ENCODE data around the gene SUOX.
"Not testable (repeated sequence)": the region's sequence is repeated elsewhere in the genome, so short reads cannot be mapped to it uniquely, and the experiment has no call there.

The SUOX gene

GRCh38 chr12:55999999-56000540 lies 3.0 kb downstream of the SUOX start:
- not testable (repeated sequence) for H3K27me3 Mint-ChIP-seq, H3K9me3 Mint-ChIP-seq, H3K4me3 Mint-ChIP-seq, H3K27ac Mint-ChIP-seq, H3K36me3 Mint-ChIP-seq
- peaks cover 14% of the 10 kb centered on the region for H3K4me1 Mint-ChIP-seq

- no peaks in the 10 kb centered on the region for H3K36me3 Mint-ChIP-seq
- H3K4me3 Mint-ChIP-seq = no peak overlapping the region
- H3K9me3 Mint-ChIP-seq = no peaks in the 10 kb centered on the region
- H3K4me1 Mint-ChIP-seq = peaks cover 12% of the 10 kb centered on the region
- H3K27ac Mint-ChIP-seq = no peak overlapping the region
- peaks cover 5% of the 10 kb centered on the region for H3K27me3 Mint-ChIP-seq
Observed at GRCh38 chr12:56001487-56002100, 4.5 kb downstream of the SUOX start.

GRCh38 chr12:56003376-56003775 lies 6.3 kb downstream of the SUOX start:
- H3K9me3 Mint-ChIP-seq, H3K27ac Mint-ChIP-seq, H3K27me3 Mint-ChIP-seq, H3K36me3 Mint-ChIP-seq, H3K4me3 Mint-ChIP-seq: not testable (repeated sequence)
- H3K4me1 Mint-ChIP-seq = peaks cover 15% of the 10 kb centered on the region

GRCh38 chr12:56004211-56004610 lies 7.1 kb downstream of the SUOX start:
- Mint-ChIP-seq H3K9me3 (no peaks in the 10 kb centered on the region), H3K36me3 (no peaks in the 10 kb centered on the region), H3K4me1 (peaks cover 19% of the 10 kb centered on the region), H3K27ac (no peak overlapping the region), H3K27me3 (no peaks in the 10 kb centered on the region), H3K4me3 (no peak overlapping the region)

- Mint-ChIP-seq H3K27me3 (no peaks in the 10 kb centered on the region), H3K4me3 (peak overlapping the region; percentile 81), H3K4me1 (peaks cover 20% of the 10 kb centered on the region), H3K27ac (peak overlapping the region; percentile 62), H3K36me3 (no peaks in the 10 kb centered on the region), H3K9me3 (no peaks in the 10 kb centered on the region)
Observed at GRCh38 chr12:56007564-56008559, 10.8 kb downstream of the SUOX start.

- Mint-ChIP-seq H3K27ac (no peak overlapping the region), H3K36me3 (no peaks in the 10 kb centered on the region), H3K9me3 (no peaks in the 10 kb centered on the region), H3K27me3 (no peaks in the 10 kb centered on the region), H3K4me1 (peaks cover 20% of the 10 kb centered on the region), H3K4me3 (peak overlapping the region; percentile 28)
Observed at GRCh38 chr12:56010111-56010570, 13.1 kb downstream of the SUOX start.

- no peaks in the 10 kb centered on the region for H3K27me3 Mint-ChIP-seq
- peaks cover 15% of the 10 kb centered on the region for H3K4me1 Mint-ChIP-seq
- H3K4me3 Mint-ChIP-seq = no peak overlapping the region
- no peaks in the 10 kb centered on the region for H3K9me3 Mint-ChIP-seq
- no peaks in the 10 kb centered on the region for H3K36me3 Mint-ChIP-seq
- H3K27ac Mint-ChIP-seq = no peak overlapping the region
Observed at GRCh38 chr12:56011509-56012090, 14.5 kb downstream of the SUOX start.

GRCh38 chr12:56013482-56013881 lies 16.4 kb downstream of the SUOX start:
- Mint-ChIP-seq H3K36me3 (peaks cover 3% of the 10 kb centered on the region), H3K4me3 (no peak overlapping the region), H3K27ac (no peak overlapping the region), H3K4me1 (peaks cover 5% of the 10 kb centered on the region), H3K9me3 (no peaks in the 10 kb centered on the region), H3K27me3 (no peaks in the 10 kb centered on the region)

- H3K36me3 Mint-ChIP-seq = peaks cover 3% of the 10 kb centered on the region
- H3K4me1 Mint-ChIP-seq = peaks cover under 1% of the 10 kb centered on the region
- H3K9me3 Mint-ChIP-seq = no peaks in the 10 kb centered on the region
- no peak overlapping the region for H3K27ac Mint-ChIP-seq
- no peaks in the 10 kb centered on the region for H3K27me3 Mint-ChIP-seq
- no peak overlapping the region for H3K4me3 Mint-ChIP-seq
Observed at GRCh38 chr12:56014205-56014604, 17.1 kb downstream of the SUOX start.

- Mint-ChIP-seq H3K36me3 (peaks cover 3% of the 10 kb centered on the region), H3K27me3 (no peaks in the 10 kb centered on the region)
Observed at GRCh38 chr12:56017181-56017580, 20.1 kb downstream of the SUOX start.

GRCh38 chr12:56018356-56018755 lies 21.3 kb downstream of the SUOX start:
- H3K4me3 Mint-ChIP-seq = no peak overlapping the region
- no peaks in the 10 kb centered on the region for H3K9me3 Mint-ChIP-seq
- peaks cover 24% of the 10 kb centered on the region for H3K4me1 Mint-ChIP-seq
- peaks cover 3% of the 10 kb centered on the region for H3K36me3 Mint-ChIP-seq
- H3K27me3 Mint-ChIP-seq = no peaks in the 10 kb centered on the region
- no peak overlapping the region for H3K27ac Mint-ChIP-seq

More at GRCh38 chr12:56017181-56017580, 20.1 kb downstream of the SUOX start:
- peaks cover 22% of the 10 kb centered on the region for H3K4me1 Mint-ChIP-seq
- no peak overlapping the region for H3K4me3 Mint-ChIP-seq
- no peaks in the 10 kb centered on the region for H3K9me3 Mint-ChIP-seq
- H3K27ac Mint-ChIP-seq = no peak overlapping the region

GRCh38 chr12:56020423-56021184 lies 23.5 kb downstream of the SUOX start, which contains the start of gene IKZF4:
TSS of gene IKZF4 (plus strand) at chr12:56021043. CDS start at chr12:56021494, 451 bp downstream.
- Mint-ChIP-seq H3K27ac (peak within 1 kb of the TSS; percentile 84), H3K9me3 (no peaks in the 10 kb centered on the region), H3K4me3 (peak within 1 kb of the TSS; percentile 90), H3K27me3 (no peaks in the 10 kb centered on the region), H3K36me3 (peaks cover 3% of the 10 kb centered on the region), H3K4me1 (peaks cover 24% of the 10 kb centered on the region)

- peak overlapping the region; percentile 90 for H3K4me3 Mint-ChIP-seq
- no peaks in the 10 kb centered on the region for H3K27me3 Mint-ChIP-seq
- H3K4me1 Mint-ChIP-seq = peaks cover 24% of the 10 kb centered on the region
- no peaks in the 10 kb centered on the region for H3K9me3 Mint-ChIP-seq
- peak overlapping the region; percentile 84 for H3K27ac Mint-ChIP-seq
- H3K36me3 Mint-ChIP-seq = peaks cover 3% of the 10 kb centered on the region
Observed at GRCh38 chr12:56021889-56022497, 24.9 kb downstream of the SUOX start.

GRCh38 chr12:56028511-56029165 lies 31.6 kb downstream of the SUOX start:
- peaks cover 14% of the 10 kb centered on the region for H3K36me3 Mint-ChIP-seq
- H3K27me3 Mint-ChIP-seq = no peaks in the 10 kb centered on the region
- no peaks in the 10 kb centered on the region for H3K9me3 Mint-ChIP-seq
- H3K27ac Mint-ChIP-seq = peak overlapping the region; percentile 81
- peaks cover 25% of the 10 kb centered on the region for H3K4me1 Mint-ChIP-seq
- no peak overlapping the region for H3K4me3 Mint-ChIP-seq
